Liver (tissue), 3 donors: ENCODE results near the gene KRTAP10-3.

Experiments used
- EGR1 ChIP-seq, 2 donors: IDR thresholded peaks; 2 replicates each; pipeline ENCODE4 v1.6.1; 2016 to 2018; ENCODE audit warnings: antibody characterized with exemption in 2 of 2, low read depth in 2 of 2
- JUND ChIP-seq, 2 donors: IDR thresholded peaks; 2 replicates each; pipeline ENCODE4 v1.6.1; 2016; ENCODE audit warnings: antibody characterized with exemption in 2 of 2
- YY1 ChIP-seq: IDR thresholded peaks from 2 replicates; pipeline ENCODE4 v1.6.1; 2016; ENCODE audit warnings: antibody characterized with exemption, mild to moderate bottlenecking
- TF ChIP-seq, protein P1 (sequence below): fragments of 150-350 bp; IDR thresholded peaks from 2 replicates; pipeline ENCODE4 v1.5.1; 2017; ENCODE audit warnings: improper control_type of control experiment, low read depth, low read length; ENCODE audit not compliant: missing input control
- TF ChIP-seq, protein P2 (sequence below): IDR thresholded peaks from 2 replicates; pipeline ENCODE4 v1.6.1; 2016; ENCODE audit warnings: antibody characterized with exemption
- donor health status: healthy.
- donor health status: healthy.

DNA sequence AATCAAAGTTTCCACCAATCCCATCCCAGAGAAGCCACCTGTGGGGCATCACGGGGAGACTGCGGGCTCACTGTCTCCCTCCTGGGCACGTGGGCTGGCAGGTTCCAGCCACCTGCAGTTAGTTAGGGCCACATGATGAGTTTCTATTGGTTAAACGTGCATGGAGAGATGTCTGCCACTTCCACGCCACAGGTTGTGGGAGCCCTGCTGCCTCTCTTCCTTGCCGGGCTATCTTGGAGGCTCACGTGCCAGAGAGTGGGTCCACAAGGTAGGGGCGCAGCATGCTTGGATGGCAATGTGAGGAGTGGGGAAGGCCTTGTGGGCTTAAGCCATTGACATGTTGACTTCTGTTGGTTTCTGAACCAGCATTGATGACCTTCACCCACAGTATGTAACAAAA, 45.3 kb upstream of the KRTAP10-3 start:
- TF ChIP-seq JUND (IDR thresholded peaks at IDR 0.05), result no peak
- TF ChIP-seq, protein P1, sequence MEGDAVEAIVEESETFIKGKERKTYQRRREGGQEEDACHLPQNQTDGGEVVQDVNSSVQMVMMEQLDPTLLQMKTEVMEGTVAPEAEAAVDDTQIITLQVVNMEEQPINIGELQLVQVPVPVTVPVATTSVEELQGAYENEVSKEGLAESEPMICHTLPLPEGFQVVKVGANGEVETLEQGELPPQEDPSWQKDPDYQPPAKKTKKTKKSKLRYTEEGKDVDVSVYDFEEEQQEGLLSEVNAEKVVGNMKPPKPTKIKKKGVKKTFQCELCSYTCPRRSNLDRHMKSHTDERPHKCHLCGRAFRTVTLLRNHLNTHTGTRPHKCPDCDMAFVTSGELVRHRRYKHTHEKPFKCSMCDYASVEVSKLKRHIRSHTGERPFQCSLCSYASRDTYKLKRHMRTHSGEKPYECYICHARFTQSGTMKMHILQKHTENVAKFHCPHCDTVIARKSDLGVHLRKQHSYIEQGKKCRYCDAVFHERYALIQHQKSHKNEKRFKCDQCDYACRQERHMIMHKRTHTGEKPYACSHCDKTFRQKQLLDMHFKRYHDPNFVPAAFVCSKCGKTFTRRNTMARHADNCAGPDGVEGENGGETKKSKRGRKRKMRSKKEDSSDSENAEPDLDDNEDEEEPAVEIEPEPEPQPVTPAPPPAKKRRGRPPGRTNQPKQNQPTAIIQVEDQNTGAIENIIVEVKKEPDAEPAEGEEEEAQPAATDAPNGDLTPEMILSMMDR, result no peak
- no peak for TF ChIP-seq YY1
- TF ChIP-seq, protein P2, sequence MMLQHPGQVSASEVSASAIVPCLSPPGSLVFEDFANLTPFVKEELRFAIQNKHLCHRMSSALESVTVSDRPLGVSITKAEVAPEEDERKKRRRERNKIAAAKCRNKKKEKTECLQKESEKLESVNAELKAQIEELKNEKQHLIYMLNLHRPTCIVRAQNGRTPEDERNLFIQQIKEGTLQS, result no peak
- no peak for TF ChIP-seq EGR1 (IDR thresholded peaks at IDR 0.05; ENCODE audit: low read depth in 2 of 2)
